ENCODE results near the gene RBM24. TPM values are rescaled to one million over a fixed set of nuclear protein-coding genes. Genes with fewer than 3 reads are reported as not detected.

RBM24 gene
- total RNA-seq, 1 donor from 2014 or later: 1.2 TPM

DNA sequence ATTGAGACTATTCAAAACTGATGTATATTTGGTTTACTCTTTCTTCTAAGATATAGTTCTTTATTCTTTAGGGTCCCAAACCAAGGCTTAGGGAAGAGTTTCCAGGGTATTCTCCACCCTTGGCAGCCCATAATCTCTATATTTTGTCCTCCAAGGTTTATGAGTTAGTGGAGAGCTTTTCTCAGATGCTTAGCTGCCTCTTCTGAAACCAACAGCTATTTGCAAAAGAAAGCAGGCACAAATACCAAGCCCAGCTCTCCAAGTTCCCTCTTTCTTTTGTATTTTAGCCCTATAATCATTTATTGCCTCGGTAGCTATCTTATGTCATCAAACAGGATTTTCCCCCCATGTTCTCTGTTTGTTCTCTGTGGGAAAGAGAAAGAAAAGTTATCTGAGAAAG is 39.1 kb upstream of the RBM24 start:
- TF ChIP-seq, protein P1, sequence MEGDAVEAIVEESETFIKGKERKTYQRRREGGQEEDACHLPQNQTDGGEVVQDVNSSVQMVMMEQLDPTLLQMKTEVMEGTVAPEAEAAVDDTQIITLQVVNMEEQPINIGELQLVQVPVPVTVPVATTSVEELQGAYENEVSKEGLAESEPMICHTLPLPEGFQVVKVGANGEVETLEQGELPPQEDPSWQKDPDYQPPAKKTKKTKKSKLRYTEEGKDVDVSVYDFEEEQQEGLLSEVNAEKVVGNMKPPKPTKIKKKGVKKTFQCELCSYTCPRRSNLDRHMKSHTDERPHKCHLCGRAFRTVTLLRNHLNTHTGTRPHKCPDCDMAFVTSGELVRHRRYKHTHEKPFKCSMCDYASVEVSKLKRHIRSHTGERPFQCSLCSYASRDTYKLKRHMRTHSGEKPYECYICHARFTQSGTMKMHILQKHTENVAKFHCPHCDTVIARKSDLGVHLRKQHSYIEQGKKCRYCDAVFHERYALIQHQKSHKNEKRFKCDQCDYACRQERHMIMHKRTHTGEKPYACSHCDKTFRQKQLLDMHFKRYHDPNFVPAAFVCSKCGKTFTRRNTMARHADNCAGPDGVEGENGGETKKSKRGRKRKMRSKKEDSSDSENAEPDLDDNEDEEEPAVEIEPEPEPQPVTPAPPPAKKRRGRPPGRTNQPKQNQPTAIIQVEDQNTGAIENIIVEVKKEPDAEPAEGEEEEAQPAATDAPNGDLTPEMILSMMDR (IDR thresholded peaks at IDR 0.05): no peak
- intact Hi-C loops (cut with DNase I): no loop called here
- H3K4me1 ChIP-seq: no peaks in the 10 kb centered on the region
- H3K36me3 ChIP-seq: no peaks in the 10 kb centered on the region
- H3K27ac ChIP-seq: no peak overlapping the region
- ATAC-seq (no peak), DNase-seq (no peak)
- H3K9me3 ChIP-seq: no peaks in the 10 kb centered on the region
- H3K4me3 ChIP-seq: no peak overlapping the region
- no peaks in the 10 kb centered on the region for H3K27me3 ChIP-seq (ENCODE audit: low read depth)

DNA sequence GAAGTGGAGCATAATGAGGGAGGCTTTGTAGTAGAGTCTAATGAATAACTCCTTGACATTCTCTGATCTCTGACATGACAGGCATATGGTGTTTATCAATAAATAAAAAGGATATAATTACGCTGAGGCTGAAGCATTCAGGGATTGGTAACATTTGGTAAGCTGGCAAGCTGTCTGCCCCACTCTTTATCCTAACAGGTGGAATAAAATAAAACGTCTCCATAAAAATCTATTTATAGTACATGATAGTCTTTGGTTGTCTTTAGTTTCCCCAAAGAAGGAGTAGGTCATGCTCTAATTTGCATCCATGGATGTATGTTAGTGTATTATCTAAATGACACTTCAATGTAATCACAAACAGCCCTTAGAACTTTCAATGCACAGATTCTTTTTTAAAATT is 30.9 kb upstream of the RBM24 start:
- intact Hi-C loops (cut with DNase I): no loop called here
- Histone ChIP-seq H3K27me3 (ENCODE audit: low read depth) (no peaks in the 10 kb centered on the region), H3K4me1 (no peaks in the 10 kb centered on the region), H3K27ac (no peak overlapping the region), H3K4me3 (no peak overlapping the region), H3K9me3 (no peaks in the 10 kb centered on the region), H3K36me3 (no peaks in the 10 kb centered on the region)
- DNase-seq (no peak), ATAC-seq (no peak)
- TF ChIP-seq, protein P1 (IDR thresholded peaks at IDR 0.05): no peak

DNA sequence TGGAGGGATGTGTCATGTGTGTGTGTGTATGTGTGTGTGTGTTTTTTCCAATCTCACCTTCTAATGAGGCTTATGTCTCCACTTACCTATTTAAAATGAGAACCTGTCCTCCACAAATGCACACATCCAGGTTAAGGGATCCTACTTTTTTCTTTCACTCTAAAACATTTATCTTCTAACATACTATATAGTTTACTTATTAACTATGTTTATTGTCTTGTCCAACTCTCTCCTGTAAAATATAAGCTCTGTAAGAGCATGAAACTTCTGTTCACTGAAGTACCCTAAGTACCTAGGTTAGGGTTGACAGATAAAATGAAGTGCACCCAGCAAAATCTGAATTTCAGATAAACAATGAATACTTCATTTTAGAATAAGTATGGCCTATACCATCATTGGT is 29.2 kb upstream of the RBM24 start:
- no peak for DNase-seq
- no peaks in the 10 kb centered on the region for H3K27me3 ChIP-seq (ENCODE audit: low read depth)
- H3K4me1 ChIP-seq: no peaks in the 10 kb centered on the region
- TF ChIP-seq, protein P1 (IDR thresholded peaks at IDR 0.05): no peak
- no peaks in the 10 kb centered on the region for H3K9me3 ChIP-seq
- H3K4me3 ChIP-seq: no peak overlapping the region
- no peak for ATAC-seq
- no peaks in the 10 kb centered on the region for H3K36me3 ChIP-seq
- intact Hi-C loops (cut with DNase I): no loop called here
- no peak overlapping the region for H3K27ac ChIP-seq

DNA sequence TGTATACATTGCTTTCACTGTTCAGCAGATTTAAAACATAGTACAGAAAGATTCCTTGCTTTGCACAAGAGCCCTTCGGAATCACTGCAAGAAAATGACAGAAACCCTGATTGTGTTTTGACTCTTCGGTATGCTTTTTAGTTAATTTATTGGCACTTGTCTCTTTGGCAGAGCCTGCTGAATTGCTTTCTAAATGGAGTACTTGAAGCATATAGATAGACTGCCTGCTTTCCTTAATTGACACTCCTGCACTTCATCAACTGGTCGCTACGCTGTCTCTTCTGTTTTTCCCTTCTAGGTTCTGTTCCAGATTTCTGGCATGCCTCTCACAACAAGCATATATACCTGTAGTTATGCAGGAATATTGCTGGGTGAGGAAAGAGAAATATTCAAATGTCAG is 22.4 kb upstream of the RBM24 start:
- Histone ChIP-seq H3K27me3 (ENCODE audit: low read depth) (no peaks in the 10 kb centered on the region), H3K36me3 (no peaks in the 10 kb centered on the region), H3K4me3 (no peak overlapping the region), H3K27ac (no peak overlapping the region), H3K9me3 (no peaks in the 10 kb centered on the region), H3K4me1 (no peaks in the 10 kb centered on the region)
- TF ChIP-seq, protein P1 (IDR thresholded peaks at IDR 0.05): no peak
- DNase-seq (no peak), ATAC-seq (no peak)
- intact Hi-C loops (cut with DNase I): no loop called here

DNA sequence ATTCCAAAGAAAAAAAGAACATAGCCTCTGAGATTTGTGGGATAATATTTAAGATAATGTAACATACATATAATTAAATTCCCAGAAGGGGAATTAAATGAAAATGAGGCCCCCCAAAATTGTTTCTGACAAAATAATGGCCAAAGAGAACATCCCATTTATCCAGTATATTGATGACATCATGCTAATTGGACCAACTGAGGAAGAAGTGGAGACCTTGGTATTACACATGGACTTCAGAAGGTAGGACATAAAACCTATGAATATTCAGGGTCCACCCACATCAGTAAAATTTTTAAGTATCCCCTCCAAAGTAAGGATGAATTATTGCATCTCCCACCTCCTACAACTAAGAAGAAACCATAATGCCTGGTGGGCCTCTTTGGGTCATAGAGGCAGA is 15.6 kb upstream of the RBM24 start:
- no peak for ATAC-seq
- H3K9me3 ChIP-seq: no peaks in the 10 kb centered on the region
- no peaks in the 10 kb centered on the region for H3K36me3 ChIP-seq
- TF ChIP-seq, protein P1 (IDR thresholded peaks at IDR 0.05): no peak
- no peak overlapping the region for H3K27ac ChIP-seq
- H3K4me1 ChIP-seq: no peaks in the 10 kb centered on the region
- DNase-seq: no peak
- no peak overlapping the region for H3K4me3 ChIP-seq
- H3K27me3 ChIP-seq (ENCODE audit: low read depth): no peaks in the 10 kb centered on the region
- intact Hi-C loops (cut with DNase I): no loop called here

DNA sequence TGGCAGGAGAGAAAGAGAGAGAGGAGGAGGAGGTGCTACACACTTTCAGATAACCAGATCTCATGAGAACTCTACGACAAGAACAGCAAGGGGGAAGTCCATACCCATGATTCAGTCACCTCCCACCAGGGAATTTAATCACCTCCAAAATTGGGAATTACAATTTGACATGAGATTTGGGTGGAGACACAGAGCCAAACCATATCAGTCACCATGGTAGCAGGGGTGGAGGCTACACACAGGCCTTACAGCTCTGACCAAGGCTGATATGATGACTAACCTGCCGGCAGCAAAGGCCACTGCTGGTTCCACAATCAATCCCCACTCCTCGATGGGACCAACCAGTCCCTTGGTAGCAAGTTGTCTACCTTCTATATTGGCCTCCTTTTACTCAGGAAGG is 13.6 kb upstream of the RBM24 start:
- H3K27me3 ChIP-seq (ENCODE audit: low read depth): no peaks in the 10 kb centered on the region
- H3K4me3 ChIP-seq: no peak overlapping the region
- TF ChIP-seq, protein P1 (IDR thresholded peaks at IDR 0.05): no peak
- no peak overlapping the region for H3K27ac ChIP-seq
- intact Hi-C loops (cut with DNase I): no loop called here
- ATAC-seq: no peak
- no peaks in the 10 kb centered on the region for H3K9me3 ChIP-seq
- no peaks in the 10 kb centered on the region for H3K4me1 ChIP-seq
- no peaks in the 10 kb centered on the region for H3K36me3 ChIP-seq
- no peak for DNase-seq
